ENCODE results near the gene FAM174B.

FAM174B gene

DNA sequence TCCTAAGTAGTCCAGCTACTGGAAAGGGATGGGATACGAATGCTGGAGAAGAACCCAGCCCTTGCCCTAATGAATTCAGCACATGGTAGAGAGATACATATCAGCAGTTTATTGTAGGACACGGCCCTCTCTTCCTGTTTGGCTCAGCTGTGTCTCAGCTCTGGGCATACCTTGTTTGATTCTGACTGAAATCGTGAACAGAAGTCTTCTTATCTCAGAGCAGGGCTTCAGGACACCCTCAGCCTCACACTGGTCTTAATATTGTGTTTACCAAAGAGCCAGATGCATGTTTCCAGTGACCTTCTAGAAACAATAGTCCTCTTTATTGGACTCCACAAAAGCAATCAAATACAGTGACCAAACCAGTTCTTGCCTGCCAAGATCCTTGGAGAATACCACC lies 54.7 kb downstream of the FAM174B start:
- no peak for DNase-seq
- TF ChIP-seq GATA1 (IDR thresholded peaks at IDR 0.05; ENCODE audit: low read depth, low read length) (no peak), POLR2A (IDR thresholded peaks at IDR 0.05; ENCODE audit: low read length) (no peak)

DNA sequence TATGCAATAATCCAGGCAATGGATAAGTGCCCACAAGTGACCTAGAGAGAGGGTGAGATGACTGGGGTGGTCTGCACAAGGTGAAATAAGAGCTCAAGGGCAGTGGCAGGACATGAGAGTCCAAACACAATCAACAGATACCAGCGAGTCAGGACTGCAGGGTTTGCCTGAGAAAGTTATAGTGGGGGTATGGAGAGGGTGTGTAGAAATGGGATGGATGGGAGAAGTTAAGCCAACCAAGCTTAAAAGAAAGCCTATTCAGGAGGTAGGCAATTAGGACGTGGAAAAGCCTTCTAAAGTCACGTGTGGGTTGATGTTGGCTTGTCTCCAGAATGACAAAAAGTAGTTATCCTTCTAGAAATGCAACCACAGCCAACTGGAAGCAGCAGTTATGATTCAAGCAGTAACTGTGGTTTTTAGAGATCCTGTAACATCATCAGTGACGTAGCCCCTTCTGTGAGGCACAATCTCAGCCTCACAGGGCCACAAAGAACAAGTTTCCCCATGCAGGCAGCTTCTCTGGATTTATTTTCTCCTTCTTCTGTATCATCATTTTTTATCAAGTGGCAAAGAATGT lies 56.1 kb downstream of the FAM174B start:
- no peak for TF ChIP-seq POLR2A (IDR thresholded peaks at IDR 0.05; ENCODE audit: low read length)
- no peak for TF ChIP-seq GATA1 (IDR thresholded peaks at IDR 0.05; ENCODE audit: low read depth, low read length)
- DNase-seq: no peak

DNA sequence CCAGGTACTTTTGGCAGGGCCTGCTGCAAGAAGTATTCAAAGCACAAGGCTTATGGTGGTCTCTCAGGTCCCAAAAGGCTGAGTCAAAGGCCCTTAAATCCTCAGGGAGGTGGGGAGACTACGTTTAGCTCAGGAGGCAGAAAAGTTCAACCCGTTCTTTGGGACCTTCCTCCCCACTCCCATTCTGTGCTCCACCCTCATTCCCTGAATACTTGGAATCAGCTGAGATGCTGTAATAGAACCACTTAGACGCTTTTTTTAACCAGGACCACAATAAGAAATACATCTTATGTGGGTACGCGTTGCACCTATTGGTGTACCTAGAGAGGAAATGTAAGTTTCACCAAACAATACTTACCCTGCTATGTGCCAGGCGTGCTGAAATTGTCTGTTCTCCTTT lies 58.0 kb downstream of the FAM174B start:
- no peak for DNase-seq

DNA sequence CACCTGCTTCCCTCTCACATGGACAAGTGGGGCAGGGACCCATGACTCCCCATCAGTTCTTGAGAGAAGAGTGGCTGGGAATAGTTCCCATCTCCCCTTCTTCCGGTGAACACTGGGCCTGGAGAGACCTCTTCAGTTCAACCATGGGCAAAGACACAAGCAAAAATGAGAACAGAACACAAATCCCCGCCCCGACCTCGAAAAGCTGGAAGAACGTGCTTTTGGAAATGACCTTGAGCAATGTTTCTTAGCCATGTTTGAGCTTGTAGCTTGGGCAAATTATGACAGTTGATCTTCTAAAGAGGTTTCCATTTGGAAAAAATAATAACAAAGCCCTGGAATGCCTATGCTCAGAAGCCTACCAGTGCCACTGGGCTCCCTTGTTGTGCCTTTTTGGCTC lies 59.0 kb downstream of the FAM174B start:
- no peak for TF ChIP-seq POLR2A (IDR thresholded peaks at IDR 0.05; ENCODE audit: low read length)
- TF ChIP-seq GATA1 (IDR thresholded peaks at IDR 0.05; ENCODE audit: low read depth, low read length): no peak
- no peak for DNase-seq

More for the DNA sequence above, 58.0 kb downstream of the FAM174B start:
- TF ChIP-seq POLR2A (IDR thresholded peaks at IDR 0.05; ENCODE audit: low read length): no peak
- TF ChIP-seq GATA1 (IDR thresholded peaks at IDR 0.05; ENCODE audit: low read depth, low read length): no peak

DNA sequence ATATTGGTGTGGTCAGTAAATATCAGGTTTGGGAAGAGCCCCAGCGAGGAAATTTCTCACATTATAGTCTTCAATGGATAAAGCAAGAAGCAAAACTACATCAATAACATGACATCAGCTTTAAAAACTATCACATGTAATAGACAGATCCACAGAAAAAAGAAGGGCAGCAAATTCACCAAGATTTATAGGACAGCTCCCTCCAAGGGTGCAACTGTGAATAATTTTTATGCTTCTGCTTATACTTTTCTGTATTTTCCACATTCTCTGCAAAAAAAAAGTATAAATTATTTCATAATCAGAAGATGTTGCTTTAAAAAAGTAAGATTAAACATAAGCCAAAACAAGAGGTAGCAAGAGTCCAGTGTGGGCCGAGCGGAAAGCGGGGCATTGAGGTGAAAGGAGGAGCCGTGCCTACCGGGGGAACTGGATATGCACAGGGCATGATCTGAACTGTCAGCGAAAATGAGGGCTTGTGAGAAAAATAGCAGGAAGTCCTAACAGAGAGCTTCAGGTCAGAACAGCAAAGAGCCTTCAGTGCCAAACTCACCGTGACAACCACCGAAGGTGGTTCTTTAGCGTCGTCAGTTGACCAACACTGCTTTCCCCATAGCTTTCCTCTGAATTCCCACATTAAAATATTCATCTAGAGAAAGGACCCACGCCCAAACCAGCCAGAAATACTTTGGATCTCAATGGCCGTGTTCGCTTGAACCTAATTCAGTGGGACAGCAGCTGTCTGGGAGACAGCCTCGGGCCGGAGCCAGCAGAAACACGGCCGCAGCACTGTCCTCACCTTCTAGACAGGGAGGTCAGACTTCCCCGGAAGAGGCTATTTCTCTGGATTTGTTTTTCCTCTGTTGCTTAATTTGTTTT lies 59.8 kb downstream of the FAM174B start:
- TF ChIP-seq POLR2A (IDR thresholded peaks at IDR 0.05; ENCODE audit: low read length) (no peak), GATA1 (IDR thresholded peaks at IDR 0.05; ENCODE audit: low read depth, low read length) (no peak)
- DNase-seq: no peak

DNA sequence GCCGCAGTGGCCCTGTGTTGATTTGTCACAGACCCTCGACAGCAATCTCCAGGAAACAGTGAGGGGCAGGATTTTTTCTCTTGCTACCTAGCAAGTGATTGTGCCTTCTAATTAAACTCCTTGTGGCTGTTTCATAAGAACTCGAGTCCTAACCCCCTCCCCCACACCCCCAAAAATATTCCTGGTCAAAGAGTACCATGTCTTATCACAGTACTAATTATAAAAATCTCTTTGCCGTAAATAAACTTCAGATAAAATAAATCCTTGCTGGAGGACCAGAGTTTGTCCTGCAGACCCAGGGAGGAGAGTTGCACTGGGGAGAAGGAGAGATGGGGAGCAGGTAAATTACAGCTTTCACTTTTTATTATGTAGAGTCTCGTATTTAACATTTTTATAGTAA lies 64.3 kb downstream of the FAM174B start:
- TF ChIP-seq GATA1 (IDR thresholded peaks at IDR 0.05; ENCODE audit: low read depth, low read length) (no peak), POLR2A (IDR thresholded peaks at IDR 0.05; ENCODE audit: low read length) (no peak)
- DNase-seq: no peak

DNA sequence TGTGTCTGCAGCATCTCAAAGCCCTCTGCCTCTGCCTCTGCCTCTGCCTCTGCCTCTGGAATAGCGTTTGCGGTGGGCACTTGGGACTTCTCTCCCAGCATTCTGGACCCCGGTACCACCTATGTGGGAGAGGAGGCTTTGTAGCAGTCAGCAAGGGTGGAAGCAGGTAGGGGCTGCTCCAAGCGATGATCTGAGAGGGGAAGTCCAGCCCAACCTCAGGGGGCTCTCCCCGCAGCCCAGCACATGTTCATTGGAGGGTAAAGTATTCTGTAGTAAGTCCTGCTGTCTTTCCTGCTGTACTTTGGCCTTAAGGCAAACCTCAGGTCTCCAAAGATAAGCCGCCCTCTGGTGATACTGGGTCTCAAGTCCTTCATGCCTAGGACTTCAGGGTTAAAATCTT lies 68.6 kb downstream of the FAM174B start:
- DNase-seq: no peak
- TF ChIP-seq POLR2A (IDR thresholded peaks at IDR 0.05; ENCODE audit: low read length): no peak
- no peak for TF ChIP-seq GATA1 (IDR thresholded peaks at IDR 0.05; ENCODE audit: low read depth, low read length)

DNA sequence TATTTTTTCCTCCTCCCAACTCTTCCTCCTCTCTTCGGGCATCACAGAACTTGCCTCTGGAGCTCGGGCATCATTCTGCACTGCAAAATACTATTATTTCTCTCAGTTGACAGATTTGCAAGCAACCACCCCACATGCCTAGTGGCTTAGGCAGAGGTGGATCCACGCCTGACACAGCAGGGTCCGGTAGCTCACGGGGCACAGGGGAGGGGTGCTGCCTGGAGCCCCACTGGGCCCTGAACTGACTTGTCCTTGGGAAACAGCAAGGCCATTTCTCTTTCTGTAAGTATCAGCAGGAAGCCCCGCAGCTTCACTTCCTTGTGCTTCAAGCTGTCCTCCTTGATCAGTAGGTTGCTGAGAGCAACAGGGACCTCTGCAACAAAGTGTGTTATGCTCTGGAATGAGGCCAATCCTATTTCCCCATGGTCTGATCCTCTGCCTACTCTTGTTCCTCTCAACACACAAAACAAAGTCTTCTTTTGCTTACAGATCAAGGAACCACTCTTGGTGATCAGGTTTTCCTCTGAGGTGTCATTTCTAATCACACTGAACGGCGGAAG lies 69.1 kb downstream of the FAM174B start:
- DNase-seq: no peak
- TF ChIP-seq GATA1 (IDR thresholded peaks at IDR 0.05; ENCODE audit: low read depth, low read length) (no peak), POLR2A (IDR thresholded peaks at IDR 0.05; ENCODE audit: low read length) (no peak)

DNA sequence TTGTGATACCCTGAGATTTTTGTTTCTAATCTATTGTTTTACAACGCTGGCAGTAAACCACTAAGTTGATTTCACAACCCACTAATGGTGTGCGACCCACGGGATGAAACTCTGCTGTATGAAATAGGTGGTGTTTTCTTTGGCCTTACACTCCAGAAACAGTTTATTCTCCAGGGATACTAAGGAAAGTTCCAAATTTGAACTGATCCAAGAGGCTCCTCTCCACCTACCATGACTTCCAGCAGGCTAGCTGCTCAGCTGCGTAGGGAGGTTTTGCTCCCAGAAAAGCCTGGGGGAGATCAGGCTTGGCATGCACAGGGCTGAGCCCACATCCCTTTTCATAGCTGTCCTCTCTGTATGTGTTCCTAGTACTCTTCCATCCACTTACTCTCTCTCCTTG lies 71.5 kb downstream of the FAM174B start:
- no peak for TF ChIP-seq POLR2A (IDR thresholded peaks at IDR 0.05; ENCODE audit: low read length)
- no peak for TF ChIP-seq GATA1 (IDR thresholded peaks at IDR 0.05; ENCODE audit: low read depth, low read length)
- no peak for DNase-seq

DNA sequence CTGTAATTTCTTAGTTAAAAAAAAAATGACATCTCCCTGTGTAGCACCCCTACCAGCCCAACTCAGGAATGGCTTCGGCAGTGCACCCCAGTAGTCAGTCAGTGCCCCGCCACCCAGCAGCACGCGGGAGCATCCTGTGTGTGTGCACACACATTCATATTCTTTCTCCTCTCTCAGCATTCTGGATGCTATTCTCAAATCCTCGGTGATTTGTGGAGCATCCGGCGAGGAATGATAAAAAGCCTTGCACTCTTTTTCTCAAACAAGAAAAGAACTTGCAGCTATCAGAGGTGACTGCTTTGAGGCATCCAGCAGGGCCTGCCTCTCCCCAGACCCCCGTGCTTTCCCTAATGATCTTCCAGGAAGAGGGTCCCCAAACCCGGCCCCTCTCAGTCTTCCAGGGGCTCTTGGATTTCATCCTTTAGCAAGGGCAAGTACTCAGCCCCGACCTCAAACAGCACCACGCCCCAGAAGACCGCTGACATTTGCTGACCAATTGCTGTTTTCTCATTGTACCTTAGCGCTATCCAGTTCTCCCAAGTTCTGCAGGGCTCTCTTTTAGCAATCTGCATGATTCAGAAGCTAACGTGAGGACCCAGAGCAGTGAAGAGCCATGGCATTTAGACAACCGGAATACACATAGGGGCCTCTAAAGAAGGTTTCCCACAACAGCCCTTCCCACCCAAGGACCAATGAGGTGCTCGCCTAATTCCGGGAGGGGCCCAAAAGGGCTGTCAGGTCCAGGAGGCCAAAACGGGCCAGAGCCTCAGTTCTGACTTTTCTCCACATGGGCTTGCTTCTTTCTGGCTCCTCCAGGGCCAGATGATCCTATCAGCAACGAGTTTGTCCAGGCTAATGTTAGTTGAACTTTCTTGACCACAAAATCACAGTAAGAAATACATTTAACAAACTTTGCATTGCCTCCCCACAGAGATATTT lies 72.2 kb downstream of the FAM174B start:
- TF ChIP-seq POLR2A (IDR thresholded peaks at IDR 0.05; ENCODE audit: low read length) (no peak), GATA1 (IDR thresholded peaks at IDR 0.05; ENCODE audit: low read depth, low read length) (no peak)
- no peak for DNase-seq

DNA sequence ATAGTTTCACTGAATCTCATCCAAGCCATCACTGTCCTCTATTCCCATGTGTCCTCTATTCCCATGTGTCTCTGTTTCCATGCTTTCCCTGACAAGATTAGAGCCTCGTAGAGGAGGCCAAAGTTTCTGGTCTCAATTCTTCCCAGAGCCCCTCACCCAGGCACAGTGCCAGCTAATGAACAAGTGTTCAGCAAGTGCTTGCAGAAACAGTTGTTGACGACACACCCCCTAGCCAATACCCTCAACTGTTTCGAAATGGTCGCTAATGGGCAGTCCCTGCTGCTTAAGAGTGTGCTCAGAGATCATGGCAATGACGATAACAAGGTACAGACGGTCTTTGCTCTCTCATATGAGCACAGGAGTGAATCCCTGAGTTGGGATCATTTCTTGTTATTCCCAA lies 73.4 kb downstream of the FAM174B start:
- DNase-seq: no peak
- no peak for TF ChIP-seq POLR2A (IDR thresholded peaks at IDR 0.05; ENCODE audit: low read length)
- no peak for TF ChIP-seq GATA1 (IDR thresholded peaks at IDR 0.05; ENCODE audit: low read depth, low read length)

DNA sequence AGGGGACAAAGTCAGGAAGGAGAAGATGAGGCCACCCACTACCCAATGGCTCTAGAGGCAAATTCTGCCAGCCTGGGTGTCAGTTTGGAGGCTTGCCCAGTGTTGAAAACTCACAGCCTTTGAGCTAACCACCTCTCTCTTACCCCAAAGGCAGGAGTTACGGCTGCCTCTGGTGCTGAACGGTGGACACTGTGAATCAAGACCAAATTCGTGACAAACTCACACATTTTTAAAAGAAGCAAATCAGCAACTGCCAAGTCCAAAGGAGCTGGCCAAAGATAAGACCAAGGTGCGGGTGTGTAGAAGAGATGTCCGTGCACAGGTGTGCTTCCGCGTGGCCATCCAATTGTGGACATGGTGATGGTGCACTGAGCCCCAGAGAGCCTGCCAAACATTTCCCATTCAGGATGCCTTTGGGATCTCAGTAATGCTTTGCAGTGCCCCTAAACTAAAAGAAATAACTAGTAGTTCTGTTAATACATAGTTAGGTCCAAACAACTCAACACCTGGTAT lies 74.6 kb downstream of the FAM174B start:
- no peak for DNase-seq
- TF ChIP-seq POLR2A (IDR thresholded peaks at IDR 0.05; ENCODE audit: low read length): no peak
- no peak for TF ChIP-seq GATA1 (IDR thresholded peaks at IDR 0.05; ENCODE audit: low read depth, low read length)

DNA sequence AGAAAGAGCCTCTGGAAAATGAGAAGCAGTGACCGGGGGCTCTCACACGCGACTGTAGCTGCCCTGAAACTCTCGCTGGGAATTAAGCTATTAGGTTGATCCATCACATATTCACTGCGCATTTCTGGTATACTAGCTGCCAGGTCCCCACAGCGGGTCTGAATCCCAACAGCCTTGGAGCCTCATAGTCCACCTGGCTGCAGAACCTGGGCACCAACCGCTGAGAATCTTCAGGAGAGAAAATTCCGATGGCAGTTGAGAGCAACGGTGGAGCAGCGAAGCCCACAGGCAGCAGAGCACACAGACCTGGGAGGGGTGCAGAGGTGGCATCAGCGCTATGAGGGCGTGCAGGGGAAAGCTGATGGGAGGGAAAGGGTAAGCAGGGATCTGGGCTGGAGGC lies 75.1 kb downstream of the FAM174B start:
- DNase-seq: no peak
- TF ChIP-seq POLR2A (IDR thresholded peaks at IDR 0.05; ENCODE audit: low read length) (no peak), GATA1 (IDR thresholded peaks at IDR 0.05; ENCODE audit: low read depth, low read length) (no peak)
